Measurements from ENCODE around the gene TGM2. TPM values are rescaled to one million over a fixed set of nuclear protein-coding genes. Genes with fewer than 3 reads are reported as not detected.

TGM2 gene
- total RNA-seq, 4 donors from 2014 or later = 72.0 to 200 (median 73.4) TPM

DNA sequence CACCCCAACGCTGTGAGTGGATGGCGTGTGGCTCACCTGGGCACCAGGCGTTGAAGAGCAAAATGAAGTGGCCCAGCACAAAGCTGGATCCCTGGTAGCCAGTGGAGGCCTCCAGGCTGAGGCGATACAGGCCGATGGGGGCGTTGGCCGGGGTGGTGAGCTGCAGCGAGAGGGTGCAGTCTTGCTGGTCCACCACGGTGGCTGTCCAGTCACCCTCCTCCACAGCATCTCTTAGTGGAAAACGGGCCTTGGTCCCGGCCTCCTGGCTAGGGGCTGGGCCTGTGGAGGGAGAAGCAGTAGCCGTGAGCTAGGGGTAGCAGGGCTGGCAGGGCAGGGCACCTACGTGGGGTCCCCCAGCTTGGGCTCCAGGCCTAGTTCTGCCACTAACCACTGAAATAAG is 9.3 kb downstream of the TGM2 start:
- ATAC-seq (ENCODE audit: low FRiP score) (no peak), DNase-seq (ENCODE audit: low spot score) (no peak)
- no peak for TF ChIP-seq CTCF (IDR thresholded peaks at IDR 0.05)

GRCh38 chr20:38153401-38153800 is 11.7 kb downstream of the TGM2 start:
- ATAC-seq (ENCODE audit: low FRiP score) (no peak), DNase-seq (ENCODE audit: low spot score) (no peak)
- TF ChIP-seq CTCF (IDR thresholded peaks at IDR 0.05) = no peak

GRCh38 chr20:38152621-38153221 is 12.3 kb downstream of the TGM2 start:
- DNase-seq (ENCODE audit: low spot score) (peak; percentile 55), ATAC-seq (ENCODE audit: low FRiP score) (peak; percentile 50)
- no peak for TF ChIP-seq CTCF (IDR thresholded peaks at IDR 0.05)

DNA sequence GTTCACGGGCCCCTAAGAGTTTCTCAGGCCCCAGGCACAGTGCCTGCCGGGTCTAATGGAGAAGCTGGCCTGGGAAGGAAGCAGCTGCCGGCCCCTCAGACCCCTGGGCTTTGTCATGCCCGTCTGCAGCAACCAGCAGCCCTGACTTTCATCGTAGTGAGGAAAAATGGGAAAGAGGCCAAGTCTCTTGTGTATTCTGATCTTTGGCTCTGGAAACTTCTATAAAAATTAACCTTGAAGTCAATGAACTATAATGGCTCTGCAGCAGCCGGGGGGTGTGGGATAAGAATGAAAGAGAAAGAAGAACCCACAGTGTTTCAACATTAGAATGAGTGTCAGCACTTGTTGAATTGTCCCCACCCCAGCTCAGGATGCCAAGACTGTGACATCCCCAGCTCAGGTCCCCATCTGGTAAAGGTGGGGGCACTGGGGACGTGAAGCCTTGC is 12.9 kb downstream of the TGM2 start:
- no peak for TF ChIP-seq CTCF (IDR thresholded peaks at IDR 0.05)
- peak; percentile 24 for ATAC-seq (ENCODE audit: low FRiP score)
- DNase-seq (ENCODE audit: low spot score) = no peak

GRCh38 chr20:38151455-38151854 is 13.6 kb downstream of the TGM2 start:
- ATAC-seq (ENCODE audit: low FRiP score) (no peak), DNase-seq (ENCODE audit: low spot score) (no peak)
- no peak for TF ChIP-seq CTCF (IDR thresholded peaks at IDR 0.05)

GRCh38 chr20:38150335-38151170 is 14.5 kb downstream of the TGM2 start:
- no peak for TF ChIP-seq CTCF (IDR thresholded peaks at IDR 0.05)
- ATAC-seq (ENCODE audit: low FRiP score) = no peak

More at GRCh38 chr20:38150335-38151170, 14.5 kb downstream of the TGM2 start:
- DNase-seq (ENCODE audit: low spot score) = no peak
